ENCODE results near the gene TMBIM4.

Gene TMBIM4

DNA sequence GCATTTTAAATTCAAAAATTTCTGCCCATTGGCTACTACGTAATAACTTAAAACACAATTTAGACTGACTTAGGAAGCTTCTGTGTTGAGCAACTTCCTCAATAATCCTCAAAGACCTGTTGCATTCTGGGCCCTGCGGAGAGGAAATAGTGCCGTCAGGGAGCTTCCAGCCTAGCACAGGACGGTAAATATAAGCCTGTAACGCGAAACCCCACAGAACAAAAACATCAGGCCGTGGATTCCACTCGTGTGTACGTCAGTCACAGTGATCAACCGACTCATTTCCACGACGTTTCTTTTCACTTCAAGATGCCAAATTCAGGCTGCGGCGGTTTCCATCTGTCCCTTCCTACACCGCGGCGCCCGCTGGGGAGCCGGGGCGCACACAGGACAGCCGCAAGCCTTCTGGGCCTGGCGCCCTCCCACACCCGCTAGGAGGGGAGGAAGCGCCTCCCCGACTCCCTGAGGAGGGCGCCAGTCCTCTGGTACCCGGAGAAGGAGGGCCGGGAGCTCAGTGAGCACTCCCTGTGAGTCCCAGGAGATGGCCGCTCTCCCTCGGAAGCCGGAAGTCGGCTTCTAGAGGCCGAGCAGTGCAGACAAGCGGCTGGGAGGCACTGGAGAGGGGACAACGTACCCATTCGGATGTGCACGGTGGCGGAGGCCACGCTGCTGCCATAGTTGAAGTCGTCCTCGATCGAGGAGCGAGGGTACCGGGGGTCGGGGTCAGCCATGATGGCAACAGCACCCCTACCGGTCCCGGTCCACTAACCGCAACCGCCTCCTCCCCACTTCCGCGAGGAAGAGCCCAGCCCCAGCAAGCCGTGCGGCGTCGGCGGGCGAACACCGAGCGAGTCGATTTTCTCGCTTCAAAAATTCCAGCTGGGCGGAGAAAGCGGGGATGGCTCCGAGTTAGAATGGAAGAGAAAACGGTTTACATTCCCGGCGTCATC, at the start of gene TMBIM4 (continued):
- TF ChIP-seq GLI2 (tag by site-specific recombination; IDR thresholded peaks at IDR 0.05; ENCODE audit: borderline replicate concordance, low read depth) (no peak), ZNF335 (tag by site-specific recombination; conservative IDR thresholded peaks at IDR 0.05) (peak; percentile 99), ZNF621 (tag by site-specific recombination; IDR thresholded peaks at IDR 0.05) (no peak), TCF7L2 (IDR thresholded peaks at IDR 0.05; ENCODE audit: borderline replicate concordance, low read depth, low read length) (no peak), ZBTB21 (tag by site-specific recombination; IDR thresholded peaks at IDR 0.05) (peak; percentile 71), ZNF404 (tag by site-specific recombination; IDR thresholded peaks at IDR 0.05) (0 out of 2 replicates have a peak, but pooled peaks have one; percentile 12), ZNF311 (tag by site-specific recombination; IDR thresholded peaks at IDR 0.05; ENCODE audit: borderline replicate concordance) (no peak), ZNF529 (tag by site-specific recombination; IDR thresholded peaks at IDR 0.05; ENCODE audit: insufficient replicate concordance) (no peak), ZNF202 (tag by site-specific recombination; IDR thresholded peaks at IDR 0.05; ENCODE audit: borderline replicate concordance) (no peak), ZNF416 (tag by site-specific recombination; IDR thresholded peaks at IDR 0.05) (no peak; the same call in 1 of the 2 replicates), ZNF837 (tag by site-specific recombination; IDR thresholded peaks at IDR 0.05) (no peak), ZNF792 (tag by site-specific recombination; IDR thresholded peaks at IDR 0.05) (0 out of 2 replicates have a peak, but pooled peaks have one; percentile 70), MEIS1 (CRISPR knock-in tag; IDR thresholded peaks at IDR 0.05; ENCODE audit: borderline replicate concordance) (no peak), ZBTB17 (tag by site-specific recombination; IDR thresholded peaks at IDR 0.05) (peak; percentile 99), ZNF664 (tag by site-specific recombination; IDR thresholded peaks at IDR 0.05) (no peak)
- TF ChIP-seq, protein P1, sequence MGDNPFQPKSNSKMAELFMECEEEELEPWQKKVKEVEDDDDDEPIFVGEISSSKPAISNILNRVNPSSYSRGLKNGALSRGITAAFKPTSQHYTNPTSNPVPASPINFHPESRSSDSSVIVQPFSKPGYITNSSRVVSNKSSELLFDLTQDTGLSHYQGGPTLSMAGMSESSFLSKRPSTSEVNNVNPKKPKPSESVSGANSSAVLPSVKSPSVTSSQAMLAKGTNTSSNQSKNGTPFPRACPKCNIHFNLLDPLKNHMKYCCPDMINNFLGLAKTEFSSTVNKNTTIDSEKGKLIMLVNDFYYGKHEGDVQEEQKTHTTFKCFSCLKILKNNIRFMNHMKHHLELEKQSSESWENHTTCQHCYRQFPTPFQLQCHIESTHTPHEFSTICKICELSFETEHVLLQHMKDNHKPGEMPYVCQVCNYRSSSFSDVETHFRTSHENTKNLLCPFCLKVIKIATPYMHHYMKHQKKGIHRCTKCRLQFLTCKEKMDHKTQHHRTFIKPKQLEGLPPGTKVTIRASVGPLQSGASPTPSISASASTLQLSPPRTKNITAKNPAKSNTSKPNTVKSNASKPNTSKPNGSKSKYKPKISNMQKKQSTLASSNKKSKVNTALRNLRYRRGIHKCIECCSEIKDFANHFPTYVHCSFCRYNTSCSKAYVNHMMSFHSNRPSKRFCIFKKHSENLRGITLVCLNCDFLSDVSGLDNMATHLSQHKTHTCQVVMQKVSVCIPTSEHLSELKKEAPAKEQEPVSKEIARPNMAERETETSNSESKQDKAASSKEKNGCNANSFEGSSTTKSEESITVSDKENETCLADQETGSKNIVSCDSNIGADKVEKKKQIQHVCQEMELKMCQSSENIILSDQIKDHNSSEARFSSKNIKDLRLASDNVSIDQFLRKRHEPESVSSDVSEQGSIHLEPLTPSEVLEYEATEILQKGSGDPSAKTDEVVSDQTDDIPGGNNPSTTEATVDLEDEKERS (tag by site-specific recombination; IDR thresholded peaks at IDR 0.05): no peak; the same call in 1 of the 2 replicates
- TF ChIP-seq, protein P2, sequence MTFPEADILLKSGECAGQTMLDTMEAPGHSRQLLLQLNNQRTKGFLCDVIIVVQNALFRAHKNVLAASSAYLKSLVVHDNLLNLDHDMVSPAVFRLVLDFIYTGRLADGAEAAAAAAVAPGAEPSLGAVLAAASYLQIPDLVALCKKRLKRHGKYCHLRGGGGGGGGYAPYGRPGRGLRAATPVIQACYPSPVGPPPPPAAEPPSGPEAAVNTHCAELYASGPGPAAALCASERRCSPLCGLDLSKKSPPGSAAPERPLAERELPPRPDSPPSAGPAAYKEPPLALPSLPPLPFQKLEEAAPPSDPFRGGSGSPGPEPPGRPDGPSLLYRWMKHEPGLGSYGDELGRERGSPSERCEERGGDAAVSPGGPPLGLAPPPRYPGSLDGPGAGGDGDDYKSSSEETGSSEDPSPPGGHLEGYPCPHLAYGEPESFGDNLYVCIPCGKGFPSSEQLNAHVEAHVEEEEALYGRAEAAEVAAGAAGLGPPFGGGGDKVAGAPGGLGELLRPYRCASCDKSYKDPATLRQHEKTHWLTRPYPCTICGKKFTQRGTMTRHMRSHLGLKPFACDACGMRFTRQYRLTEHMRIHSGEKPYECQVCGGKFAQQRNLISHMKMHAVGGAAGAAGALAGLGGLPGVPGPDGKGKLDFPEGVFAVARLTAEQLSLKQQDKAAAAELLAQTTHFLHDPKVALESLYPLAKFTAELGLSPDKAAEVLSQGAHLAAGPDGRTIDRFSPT (tag by site-specific recombination; IDR thresholded peaks at IDR 0.05): peak; percentile 74
- TF ChIP-seq, protein P3, sequence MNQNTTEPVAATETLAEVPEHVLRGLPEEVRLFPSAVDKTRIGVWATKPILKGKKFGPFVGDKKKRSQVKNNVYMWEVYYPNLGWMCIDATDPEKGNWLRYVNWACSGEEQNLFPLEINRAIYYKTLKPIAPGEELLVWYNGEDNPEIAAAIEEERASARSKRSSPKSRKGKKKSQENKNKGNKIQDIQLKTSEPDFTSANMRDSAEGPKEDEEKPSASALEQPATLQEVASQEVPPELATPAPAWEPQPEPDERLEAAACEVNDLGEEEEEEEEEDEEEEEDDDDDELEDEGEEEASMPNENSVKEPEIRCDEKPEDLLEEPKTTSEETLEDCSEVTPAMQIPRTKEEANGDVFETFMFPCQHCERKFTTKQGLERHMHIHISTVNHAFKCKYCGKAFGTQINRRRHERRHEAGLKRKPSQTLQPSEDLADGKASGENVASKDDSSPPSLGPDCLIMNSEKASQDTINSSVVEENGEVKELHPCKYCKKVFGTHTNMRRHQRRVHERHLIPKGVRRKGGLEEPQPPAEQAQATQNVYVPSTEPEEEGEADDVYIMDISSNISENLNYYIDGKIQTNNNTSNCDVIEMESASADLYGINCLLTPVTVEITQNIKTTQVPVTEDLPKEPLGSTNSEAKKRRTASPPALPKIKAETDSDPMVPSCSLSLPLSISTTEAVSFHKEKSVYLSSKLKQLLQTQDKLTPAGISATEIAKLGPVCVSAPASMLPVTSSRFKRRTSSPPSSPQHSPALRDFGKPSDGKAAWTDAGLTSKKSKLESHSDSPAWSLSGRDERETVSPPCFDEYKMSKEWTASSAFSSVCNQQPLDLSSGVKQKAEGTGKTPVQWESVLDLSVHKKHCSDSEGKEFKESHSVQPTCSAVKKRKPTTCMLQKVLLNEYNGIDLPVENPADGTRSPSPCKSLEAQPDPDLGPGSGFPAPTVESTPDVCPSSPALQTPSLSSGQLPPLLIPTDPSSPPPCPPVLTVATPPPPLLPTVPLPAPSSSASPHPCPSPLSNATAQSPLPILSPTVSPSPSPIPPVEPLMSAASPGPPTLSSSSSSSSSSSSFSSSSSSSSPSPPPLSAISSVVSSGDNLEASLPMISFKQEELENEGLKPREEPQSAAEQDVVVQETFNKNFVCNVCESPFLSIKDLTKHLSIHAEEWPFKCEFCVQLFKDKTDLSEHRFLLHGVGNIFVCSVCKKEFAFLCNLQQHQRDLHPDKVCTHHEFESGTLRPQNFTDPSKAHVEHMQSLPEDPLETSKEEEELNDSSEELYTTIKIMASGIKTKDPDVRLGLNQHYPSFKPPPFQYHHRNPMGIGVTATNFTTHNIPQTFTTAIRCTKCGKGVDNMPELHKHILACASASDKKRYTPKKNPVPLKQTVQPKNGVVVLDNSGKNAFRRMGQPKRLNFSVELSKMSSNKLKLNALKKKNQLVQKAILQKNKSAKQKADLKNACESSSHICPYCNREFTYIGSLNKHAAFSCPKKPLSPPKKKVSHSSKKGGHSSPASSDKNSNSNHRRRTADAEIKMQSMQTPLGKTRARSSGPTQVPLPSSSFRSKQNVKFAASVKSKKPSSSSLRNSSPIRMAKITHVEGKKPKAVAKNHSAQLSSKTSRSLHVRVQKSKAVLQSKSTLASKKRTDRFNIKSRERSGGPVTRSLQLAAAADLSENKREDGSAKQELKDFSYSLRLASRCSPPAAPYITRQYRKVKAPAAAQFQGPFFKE (tag by site-specific recombination; IDR thresholded peaks at IDR 0.05; ENCODE audit: borderline replicate concordance): no peak
- TF ChIP-seq, protein P4, sequence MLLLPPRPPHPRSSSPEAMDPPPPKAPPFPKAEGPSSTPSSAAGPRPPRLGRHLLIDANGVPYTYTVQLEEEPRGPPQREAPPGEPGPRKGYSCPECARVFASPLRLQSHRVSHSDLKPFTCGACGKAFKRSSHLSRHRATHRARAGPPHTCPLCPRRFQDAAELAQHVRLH (tag by site-specific recombination; IDR thresholded peaks at IDR 0.05): peak; percentile 89
- TF ChIP-seq, protein P5, sequence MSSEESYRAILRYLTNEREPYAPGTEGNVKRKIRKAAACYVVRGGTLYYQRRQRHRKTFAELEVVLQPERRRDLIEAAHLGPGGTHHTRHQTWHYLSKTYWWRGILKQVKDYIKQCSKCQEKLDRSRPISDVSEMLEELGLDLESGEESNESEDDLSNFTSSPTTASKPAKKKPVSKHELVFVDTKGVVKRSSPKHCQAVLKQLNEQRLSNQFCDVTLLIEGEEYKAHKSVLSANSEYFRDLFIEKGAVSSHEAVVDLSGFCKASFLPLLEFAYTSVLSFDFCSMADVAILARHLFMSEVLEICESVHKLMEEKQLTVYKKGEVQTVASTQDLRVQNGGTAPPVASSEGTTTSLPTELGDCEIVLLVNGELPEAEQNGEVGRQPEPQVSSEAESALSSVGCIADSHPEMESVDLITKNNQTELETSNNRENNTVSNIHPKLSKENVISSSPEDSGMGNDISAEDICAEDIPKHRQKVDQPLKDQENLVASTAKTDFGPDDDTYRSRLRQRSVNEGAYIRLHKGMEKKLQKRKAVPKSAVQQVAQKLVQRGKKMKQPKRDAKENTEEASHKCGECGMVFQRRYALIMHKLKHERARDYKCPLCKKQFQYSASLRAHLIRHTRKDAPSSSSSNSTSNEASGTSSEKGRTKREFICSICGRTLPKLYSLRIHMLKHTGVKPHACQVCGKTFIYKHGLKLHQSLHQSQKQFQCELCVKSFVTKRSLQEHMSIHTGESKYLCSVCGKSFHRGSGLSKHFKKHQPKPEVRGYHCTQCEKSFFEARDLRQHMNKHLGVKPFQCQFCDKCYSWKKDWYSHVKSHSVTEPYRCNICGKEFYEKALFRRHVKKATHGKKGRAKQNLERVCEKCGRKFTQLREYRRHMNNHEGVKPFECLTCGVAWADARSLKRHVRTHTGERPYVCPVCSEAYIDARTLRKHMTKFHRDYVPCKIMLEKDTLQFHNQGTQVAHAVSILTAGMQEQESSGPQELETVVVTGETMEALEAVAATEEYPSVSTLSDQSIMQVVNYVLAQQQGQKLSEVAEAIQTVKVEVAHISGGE (tag by site-specific recombination; conservative IDR thresholded peaks at IDR 0.05; ENCODE audit: low read depth): peak; percentile 95
- TF ChIP-seq, protein P6, sequence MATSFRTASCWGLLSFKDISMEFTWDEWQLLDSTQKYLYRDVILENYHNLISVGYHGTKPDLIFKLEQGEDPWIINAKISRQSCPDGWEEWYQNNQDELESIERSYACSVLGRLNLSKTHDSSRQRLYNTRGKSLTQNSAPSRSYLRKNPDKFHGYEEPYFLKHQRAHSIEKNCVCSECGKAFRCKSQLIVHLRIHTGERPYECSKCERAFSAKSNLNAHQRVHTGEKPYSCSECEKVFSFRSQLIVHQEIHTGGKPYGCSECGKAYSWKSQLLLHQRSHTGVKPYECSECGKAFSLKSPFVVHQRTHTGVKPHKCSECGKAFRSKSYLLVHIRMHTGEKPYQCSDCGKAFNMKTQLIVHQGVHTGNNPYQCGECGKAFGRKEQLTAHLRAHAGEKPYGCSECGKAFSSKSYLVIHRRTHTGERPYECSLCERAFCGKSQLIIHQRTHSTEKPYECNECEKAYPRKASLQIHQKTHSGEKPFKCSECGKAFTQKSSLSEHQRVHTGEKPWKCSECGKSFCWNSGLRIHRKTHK (tag by site-specific recombination; IDR thresholded peaks at IDR 0.05): no peak
